HCT116 (cell line): ENCODE measurements around the gene PEAK3. TPM values are rescaled to one million over a fixed set of nuclear protein-coding genes. Genes with fewer than 3 reads are reported as not detected.

ENCODE experiments used
- ATAC-seq: fragments of 200-7000 bp; cut with Tn5 transposase; 2 replicates; pipeline ENCODE4 v1.9.1; 2020; ENCODE audit warnings: mild to moderate bottlenecking, moderate library complexity
- BruUV-seq: library from RNA; stranded (reverse); fragments of 400-500 nt; replicated peaks from 2 replicates; lab custom pipeline; 2021; lab: Mats Ljungman, UMichigan
- CTCF ChIA-PET: fragments of 300-600 bp; sonication (Branson Sonifier 250); formaldehyde crosslinking; loops from one replicate; lab custom pipeline; 2021; ENCODE audit warnings: antibody characterized with exemption; lab: Charles Lee
- POLR2A ChIA-PET: fragments of 300-600, 350-600 bp; sonication (Branson Sonifier 250); formaldehyde crosslinking; loops from one replicate; lab custom pipeline; 2021; ENCODE audit warnings: antibody characterized with exemption; lab: Charles Lee
- RAD21 ChIA-PET, 2 experiments: fragments of 300-600 bp; sonication (Branson Sonifier 250); formaldehyde crosslinking; loops; one replicate each; lab custom pipeline; 2023; ENCODE audit warnings: low total read pairs in 2 of 2; ENCODE audit not compliant: uncharacterized antibody in 2 of 2, unreplicated experiment in 2 of 2, low non-redundant PET in 1 of 2; lab: Charles Lee
- DNase-seq: peaks from one replicate; pipeline ENCODE4 v3.0.0-alpha.2; 2010; ENCODE audit warnings: low read depth, low spot score
- H2AFZ ChIP-seq: fragments of 200-600 bp; shearing (Covaris generic), sonication (generic); 2 replicates; pipeline ENCODE4 v1.6.1; 2017; ENCODE audit warnings: low read depth, mixed run types, mixed read lengths, antibody characterized with exemption, low read length; ENCODE audit not compliant: poor library complexity, severe bottlenecking
- H3K27ac ChIP-seq: 2 replicates; pipeline ENCODE4 v1.5.1; 2012; ENCODE audit warnings: low read depth, low read length
- H3K27me3 ChIP-seq: fragments of 200-600 bp; sonication (generic); 2 replicates; pipeline ENCODE4 v1.6.1; 2016; ENCODE audit warnings: mixed run types, low read length, mixed read lengths; ENCODE audit not compliant: insufficient read depth
- H3K36me3 ChIP-seq, 2 experiments: fragments of 200-500 bp in 1 of 2; fragments of 200-600 bp in 1 of 2; sonication (Bioruptor generic) in 1 of 2; sonication (generic) in 1 of 2; 2 replicates each; pipeline versions ENCODE4 v1.5.1 to v1.6.1; 2014 to 2016; ENCODE audit warnings: low read length in 2 of 2, inconsistent platforms in 1 of 2, mixed read lengths in 1 of 2, mixed run types in 1 of 2; ENCODE audit not compliant: insufficient read depth in 2 of 2, control insufficient read depth in 1 of 2
- H3K4me1 ChIP-seq, 2 experiments: fragments of 200-600 bp in 1 of 2; sonication (generic) in 1 of 2; 2 replicates each; pipeline versions ENCODE4 v1.5.1 to v1.6.1; 2012 to 2017; ENCODE audit warnings: low read length in 2 of 2, inconsistent platforms in 1 of 2, mild to moderate bottlenecking in 1 of 2, mixed read lengths in 1 of 2, mixed run types in 1 of 2, moderate library complexity in 1 of 2; ENCODE audit not compliant: insufficient read depth in 2 of 2, control insufficient read depth in 1 of 2
- H3K4me2 ChIP-seq: fragments of 200-600 bp; sonication (generic); 2 replicates; pipeline ENCODE4 v1.6.1; 2017; ENCODE audit warnings: mixed run types, low read length, mixed read lengths
- H3K4me3 ChIP-seq, 2 experiments: fragments of 200-600 bp in 1 of 2; sonication (generic) in 1 of 2; replicated peaks in 1 of 2; 2 replicates each; pipeline ENCODE4 v1.5.1; 2011 to 2016; ENCODE audit warnings: low read length in 2 of 2, control low read depth in 1 of 2, low read depth in 1 of 2, mild to moderate bottlenecking in 1 of 2, mixed read lengths in 1 of 2, mixed run types in 1 of 2
- H3K79me2 ChIP-seq: fragments of 200-600 bp; sonication (generic); 2 replicates; pipeline ENCODE4 v1.6.1; 2017; ENCODE audit warnings: mild to moderate bottlenecking, mixed run types, low read length, moderate library complexity, mixed read lengths; ENCODE audit not compliant: insufficient read depth
- H3K9ac ChIP-seq: fragments of 200-600 bp; sonication (generic); 2 replicates; pipeline ENCODE4 v1.6.1; 2016; ENCODE audit warnings: low read length, mixed read lengths
- H3K9me2 ChIP-seq: fragments of 200-600 bp; sonication (generic), shearing (Covaris generic); 2 replicates; pipeline ENCODE4 v1.6.1; 2017; ENCODE audit warnings: mixed run types, mild to moderate bottlenecking, moderate library complexity; ENCODE audit not compliant: insufficient read depth
- H3K9me3 ChIP-seq, 2 experiments: fragments of 200-500 bp in 1 of 2; fragments of 200-600 bp in 1 of 2; sonication (Bioruptor generic) in 1 of 2; sonication (generic) in 1 of 2; 2 replicates each; pipeline ENCODE4 v1.6.1; 2014 to 2017; ENCODE audit warnings: low read length in 2 of 2, mixed read lengths in 2 of 2, inconsistent platforms in 1 of 2, low read depth in 1 of 2, mild to moderate bottlenecking in 1 of 2, mixed run types in 1 of 2, moderate library complexity in 1 of 2; ENCODE audit not compliant: control insufficient read depth in 1 of 2, insufficient read depth in 1 of 2
- H4K20me1 ChIP-seq: fragments of 200-600 bp; sonication (generic), shearing (Covaris generic); 2 replicates; pipeline ENCODE4 v1.6.1; 2017; ENCODE audit warnings: mixed run types, mild to moderate bottlenecking, moderate library complexity; ENCODE audit not compliant: insufficient read depth
- CEBPB ChIP-seq: IDR thresholded peaks from 2 replicates; pipeline ENCODE4 v1.6.1; 2012; ENCODE audit warnings: low read depth
- EGR1 ChIP-seq: IDR thresholded peaks from 2 replicates; pipeline ENCODE4 v1.6.1; 2012; ENCODE audit warnings: low read depth
- EZH2 ChIP-seq: fragments of 200-600 bp; sonication (generic); IDR thresholded peaks from 2 replicates; pipeline ENCODE4 v1.6.1; 2017; ENCODE audit warnings: antibody characterized with exemption, mixed run types
- EZH2phosphoT487 ChIP-seq: fragments of 200-600 bp; IDR thresholded peaks from 2 replicates; pipeline ENCODE4 v1.6.1; 2018; ENCODE audit warnings: antibody characterized with exemption, borderline replicate concordance
- FOSL1 ChIP-seq: IDR thresholded peaks from 2 replicates; pipeline ENCODE4 v1.6.1; 2012; ENCODE audit warnings: low read depth
- POLR2A ChIP-seq: IDR thresholded peaks from 2 replicates; pipeline ENCODE4 v1.7.0; 2011; ENCODE audit warnings: borderline replicate concordance; ENCODE audit not compliant: insufficient read depth, insufficient read length; ENCODE audit errors: extremely low read depth
- RAD21 ChIP-seq: IDR thresholded peaks from 2 replicates; pipeline ENCODE4 v1.6.1; 2012; ENCODE audit warnings: low read depth, mild to moderate bottlenecking
- SIN3A ChIP-seq: IDR thresholded peaks from 2 replicates; pipeline ENCODE4 v1.6.1; 2012; ENCODE audit warnings: low read depth
- SRF ChIP-seq: IDR thresholded peaks from 2 replicates; pipeline ENCODE4 v1.6.1; 2012; ENCODE audit warnings: low read depth
- TCF7L2 ChIP-seq: IDR thresholded peaks from 2 replicates; pipeline ENCODE4 v1.7.0; 2011; ENCODE audit warnings: borderline replicate concordance, inconsistent platforms; ENCODE audit not compliant: insufficient read depth, insufficient read length; ENCODE audit errors: extremely low read depth
- intact Hi-C: fragments of 100-400 bp; cut with micrococcal nuclease; formaldehyde crosslinking; loops from 2 replicates; pipeline ENCODE4 v1.10.0; 2022
- total RNA-seq: library from RNA; stranded (reverse); gene quantifications from one replicate; pipeline ENCODE4 v1.2.1, GENCODE V29; 2021; ENCODE audit not compliant: unreplicated experiment

Gene PEAK3
- total RNA-seq, 1 experiment from 2014 or later, result not detected

- BruUV-seq, result no TSS peak
- peaks cover 3 to 15% of the 10 kb centered on the region in 2 experiments; a peak in 2 of 4 replicates for H3K4me1 ChIP-seq
- H4K20me1 ChIP-seq, result no peaks in the 10 kb centered on the region; the same call in 1 of the 2 replicates
- ChIA-PET RAD21 (no interaction called here), CTCF (interaction anchor here (1.1 kb wide), 1 partner anchor 406 kb away, joined by 3 read pairs; no protein-coding TSS in a partner anchor), POLR2A (no interaction called here)
- H3K27ac ChIP-seq, result peak overlapping the region; percentile 50; the same call in 1 of the 2 replicates
- H3K9me2 ChIP-seq, result no peaks in the 10 kb centered on the region
- ATAC-seq (peak; percentile 7; the same call in 1 of the 2 replicates), DNase-seq (no peak)
- H3K27me3 ChIP-seq, result no peaks in the 10 kb centered on the region
- H2AFZ ChIP-seq, result no peak overlapping the region
- TF ChIP-seq EZH2 (no peak), SIN3A (no peak), EGR1 (no peak), FOSL1 (no peak), SRF (no peak), POLR2A (peak; percentile 18), RAD21 (no peak), CEBPB (no peak)
- no peak overlapping the region for H3K9ac ChIP-seq
- peaks cover 5 to 24% of the 10 kb centered on the region in 2 experiments; a peak in 2 of 4 replicates for H3K36me3 ChIP-seq
- no peaks in the 10 kb centered on the region for H3K9me3 ChIP-seq
- intact Hi-C loops, result no loop called here
- H3K79me2 ChIP-seq, result peaks cover 32% of the 10 kb centered on the region
- H3K4me3 ChIP-seq, result no peak overlapping the region
- H3K4me2 ChIP-seq, result no peak overlapping the region
Observed at GRCh38 chr19:2230807-2231533, 51.0 kb downstream of the PEAK3 start.

DNA sequence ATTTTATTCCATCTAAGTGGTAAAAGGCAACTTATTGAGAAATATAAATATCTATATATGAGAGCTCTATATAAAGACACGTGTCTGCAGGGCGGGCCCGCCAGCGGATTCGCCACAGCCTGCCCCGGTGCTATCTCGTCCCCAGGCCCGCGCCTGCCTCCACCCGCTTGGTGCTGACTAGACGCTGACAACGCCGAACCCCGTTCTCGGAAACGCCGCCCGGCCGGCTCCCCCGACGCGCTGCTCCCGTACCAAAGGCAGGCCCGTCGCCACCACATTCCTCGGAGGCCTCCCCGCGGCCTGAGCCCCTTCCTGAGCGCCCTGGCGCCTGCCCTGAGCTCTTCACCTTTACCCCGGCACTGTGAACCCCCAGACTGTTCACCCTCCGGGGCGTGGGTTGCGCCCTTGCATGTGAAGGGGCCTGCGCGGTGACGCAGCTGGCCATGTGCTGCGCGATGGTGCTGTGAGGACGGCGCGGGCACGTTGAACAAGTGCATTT lies 51.9 kb downstream of the PEAK3 start:
- H4K20me1 ChIP-seq, result no peaks in the 10 kb centered on the region; the same call in 1 of the 2 replicates
- TF ChIP-seq EZH2phosphoT487 (no peak), EZH2 (no peak), EGR1 (no peak), POLR2A (no peak), TCF7L2 (no peak), SIN3A (no peak)
- H2AFZ ChIP-seq, result no peak overlapping the region
- H3K27me3 ChIP-seq, result no peaks in the 10 kb centered on the region
- H3K36me3 ChIP-seq, result peaks cover 5 to 33% of the 10 kb centered on the region in 2 experiments; a peak in 2 of 4 replicates
- peaks cover 24% of the 10 kb centered on the region for H3K79me2 ChIP-seq
- H3K4me2 ChIP-seq, result no peak overlapping the region
- ChIA-PET RAD21 (interaction anchor here in 1 of 2 experiments (1.1 kb wide), 1 partner anchor 74 kb away, joined by 5 read pairs; no protein-coding TSS in a partner anchor), POLR2A (no interaction called here), CTCF (interaction anchor here (1.3 kb wide), 1 partner anchor 381 kb away, joined by 3 read pairs; no protein-coding TSS in a partner anchor)
- BruUV-seq, result no TSS peak
- no peaks in the 10 kb centered on the region for H3K9me2 ChIP-seq
- H3K9ac ChIP-seq, result no peak overlapping the region
- intact Hi-C loops, result no loop called here
- no peaks in the 10 kb centered on the region for H3K9me3 ChIP-seq
- 0 out of 2 replicates have a peak overlapping the region, but pooled peaks have one; percentile 50 for H3K27ac ChIP-seq
- DNase-seq, result no peak
- peaks cover 3 to 13% of the 10 kb centered on the region in 2 experiments; a peak in 2 of 4 replicates for H3K4me1 ChIP-seq
- H3K4me3 ChIP-seq, result no peak overlapping the region
- no peak for ATAC-seq
